Peyer's patch (tissue), 4 donors: ENCODE data around the gene SLC35A3. TPM values are rescaled to one million over a fixed set of nuclear protein-coding genes. Genes with fewer than 3 reads are reported as not detected.

ENCODE experiments used
- DNase-seq, 3 donors: peaks; one replicate each; pipeline ENCODE4 v3.0.0-alpha.2; 2017 to 2019
- H3K27ac ChIP-seq, 4 donors: fragments of 200-600 bp; sonication (generic); one replicate each; pipeline ENCODE4 v1.5.1; 2016 to 2019
- H3K27me3 ChIP-seq, 2 donors: fragments of 200-600 bp; sonication (generic); one replicate each; pipeline ENCODE4 v1.5.1; 2019
- H3K36me3 ChIP-seq, 3 donors: fragments of 200-600 bp; sonication (generic); one replicate each; pipeline ENCODE4 v1.5.1; 2016 to 2019
- H3K4me1 ChIP-seq, 4 donors: fragments of 200-600 bp; sonication (generic); one replicate each; pipeline ENCODE4 v1.5.1; 2016 to 2019
- H3K4me3 ChIP-seq, 4 donors: fragments of 200-600 bp; sonication (generic); 1 replicate in 3 of 4; 2 replicates in 1 of 4; pipeline ENCODE4 v1.5.1; 2016 to 2019; ENCODE audit warnings: mild to moderate bottlenecking in 1 of 4
- H3K9me3 ChIP-seq, 4 donors: fragments of 200-600 bp; sonication (generic); one replicate each; pipeline ENCODE4 v1.5.1; 2016 to 2019; ENCODE audit warnings: mild to moderate bottlenecking in 1 of 4
- CTCF ChIP-seq, 6 experiments: fragments of 450-650 bp in 4 of 6; fragments of 200-600 bp in 2 of 6; sonication (generic) in 1 of 6; IDR thresholded peaks; one replicate each; pipeline ENCODE4 v1.5.1; 2017 to 2019; ENCODE audit warnings: antibody characterized with exemption in 6 of 6, mild to moderate bottlenecking in 3 of 6, moderate library complexity in 1 of 6
- POLR2A ChIP-seq, 2 donors: fragments of 450-650 bp; IDR thresholded peaks; one replicate each; pipeline ENCODE4 v1.5.1; 2017; ENCODE audit warnings: antibody characterized with exemption in 2 of 2, mild to moderate bottlenecking in 2 of 2, moderate library complexity in 2 of 2
- total RNA-seq, 4 donors: library from RNA; depleted of rRNA; stranded (reverse); fragments of >200 nt; gene quantifications; one replicate each; pipeline ENCODE4 v1.1.0, GENCODE V29; 2016

Gene SLC35A3
- total RNA-seq, 4 donors from 2014 or later, result 16.5 to 105 (median 88.6) TPM

- Histone ChIP-seq H3K36me3 (no peaks in the 10 kb centered on the region), H3K4me1 (no peaks in the 10 kb centered on the region), H3K27me3 (no peaks in the 10 kb centered on the region), H3K27ac (no peak overlapping the region), H3K4me3 (no peak overlapping the region), H3K9me3 (no peaks in the 10 kb centered on the region)
- no peak for DNase-seq
- TF ChIP-seq POLR2A (IDR thresholded peaks at IDR 0.05), result no peak
- TF ChIP-seq CTCF (IDR thresholded peaks at IDR 0.05), result no peak
Observed at GRCh38 chr1:99943223-99943794, 26.5 kb upstream of the SLC35A3 start.

- Histone ChIP-seq H3K27ac (no peak overlapping the region), H3K27me3 (no peaks in the 10 kb centered on the region), H3K4me3 (no peak overlapping the region), H3K9me3 (no peaks in the 10 kb centered on the region), H3K4me1 (no peaks in the 10 kb centered on the region), H3K36me3 (no peaks in the 10 kb centered on the region)
- TF ChIP-seq POLR2A (IDR thresholded peaks at IDR 0.05) (no peak), CTCF (IDR thresholded peaks at IDR 0.05) (no peak)
- DNase-seq, result no peak
Observed at GRCh38 chr1:99944192-99944591, 25.6 kb upstream of the SLC35A3 start.

GRCh38 chr1:99945174-99945573 lies 24.6 kb upstream of the SLC35A3 start:
- Histone ChIP-seq H3K4me3 (no peak overlapping the region), H3K9me3 (no peaks in the 10 kb centered on the region), H3K36me3 (no peaks in the 10 kb centered on the region), H3K27ac (no peak overlapping the region), H3K4me1 (no peaks in the 10 kb centered on the region), H3K27me3 (no peaks in the 10 kb centered on the region)
- TF ChIP-seq CTCF (IDR thresholded peaks at IDR 0.05) (no peak), POLR2A (IDR thresholded peaks at IDR 0.05) (no peak)
- DNase-seq, result no peak

GRCh38 chr1:99950486-99950885 lies 19.3 kb upstream of the SLC35A3 start:
- no peaks in the 10 kb centered on the region for H3K9me3 ChIP-seq
- H3K4me1 ChIP-seq, result no peaks in the 10 kb centered on the region
- no peak overlapping the region for H3K4me3 ChIP-seq
- no peak for TF ChIP-seq CTCF (IDR thresholded peaks at IDR 0.05)
- no peak for TF ChIP-seq POLR2A (IDR thresholded peaks at IDR 0.05)
- no peak for DNase-seq
- H3K36me3 ChIP-seq, result no peaks in the 10 kb centered on the region
- H3K27me3 ChIP-seq, result no peaks in the 10 kb centered on the region
- no peak overlapping the region for H3K27ac ChIP-seq

- H3K27me3 ChIP-seq, result no peaks in the 10 kb centered on the region
- H3K27ac ChIP-seq, result no peak overlapping the region
- no peaks in the 10 kb centered on the region for H3K4me1 ChIP-seq
- no peak for DNase-seq
- H3K9me3 ChIP-seq, result no peaks in the 10 kb centered on the region
- TF ChIP-seq POLR2A (IDR thresholded peaks at IDR 0.05), result no peak
- TF ChIP-seq CTCF (IDR thresholded peaks at IDR 0.05), result no peak
- H3K36me3 ChIP-seq, result no peaks in the 10 kb centered on the region
- no peak overlapping the region for H3K4me3 ChIP-seq
Observed at GRCh38 chr1:99952522-99952921, 17.3 kb upstream of the SLC35A3 start.

GRCh38 chr1:99955375-99955774 lies 14.4 kb upstream of the SLC35A3 start:
- Histone ChIP-seq H3K27ac (no peak overlapping the region), H3K27me3 (no peaks in the 10 kb centered on the region), H3K36me3 (no peaks in the 10 kb centered on the region), H3K9me3 (no peaks in the 10 kb centered on the region), H3K4me3 (no peak overlapping the region), H3K4me1 (no peaks in the 10 kb centered on the region)
- no peak for DNase-seq
- TF ChIP-seq CTCF (IDR thresholded peaks at IDR 0.05) (no peak), POLR2A (IDR thresholded peaks at IDR 0.05) (no peak)
